ENCODE measurements around the gene FBXW9. TPM values are rescaled to one million over a fixed set of nuclear protein-coding genes. Genes with fewer than 3 reads are reported as not detected.
A peak's percentile ranks its signal among the peaks of the same experiment; 100 is the strongest.

FBXW9 gene
- total and polyA plus RNA-seq, 2 of the 4 experiments (the other 2 are of a cell fraction): 9.5 to 14.2 TPM

DNA sequence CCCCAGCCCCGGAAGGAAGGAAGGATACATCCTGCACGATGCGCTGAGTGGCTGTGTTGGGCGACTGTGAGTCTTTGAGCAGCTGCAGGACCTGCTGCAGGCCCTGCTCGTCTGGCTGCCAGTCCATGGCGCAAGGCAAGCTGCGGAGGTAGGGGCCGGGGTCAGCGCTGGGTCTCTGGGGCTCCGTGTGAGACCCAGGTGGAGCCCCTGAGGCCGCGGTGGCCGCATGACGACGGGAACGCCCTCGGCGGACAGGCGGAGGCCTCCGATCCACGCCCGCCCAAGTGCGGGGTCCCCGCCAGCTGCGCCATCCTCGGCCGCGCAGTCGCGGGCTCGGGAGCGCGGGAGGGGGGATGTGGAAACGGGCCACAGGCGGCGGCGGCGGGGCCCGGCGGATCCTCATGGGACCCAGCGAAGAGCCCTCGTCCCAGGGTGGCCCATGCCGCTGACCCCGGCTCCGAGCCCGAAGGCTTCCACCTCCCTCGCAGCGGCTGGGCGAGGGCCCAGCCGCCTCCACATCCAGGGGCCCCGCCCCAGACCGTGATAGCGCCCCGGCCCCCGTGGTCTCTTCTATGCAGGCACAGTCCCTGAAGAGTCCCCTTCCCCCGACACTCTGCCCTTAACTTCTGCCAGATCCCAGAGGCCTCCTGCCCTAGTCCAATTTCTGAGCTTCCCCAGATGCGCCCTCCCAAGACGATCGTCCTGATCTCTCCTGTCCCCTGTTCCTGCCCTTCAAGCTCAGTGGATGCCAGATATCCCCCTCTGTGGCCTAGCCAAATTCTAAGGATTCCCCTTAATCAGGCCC lies 24.6 kb upstream of the FBXW9 start:
- H4K91ac ChIP-seq (ENCODE audit: insufficient read depth, low read depth, low read length): peak overlapping the region; percentile 89
- H3K56ac ChIP-seq (ENCODE audit: extremely low read depth, insufficient read depth, low read length): peak overlapping the region; percentile 81; the same call in 1 of the 2 replicates
- H4K20me1 ChIP-seq (ENCODE audit: insufficient read depth, low read length): peaks cover 15% of the 10 kb centered on the region; the same call in 1 of the 2 replicates
- H2BK15ac ChIP-seq (ENCODE audit: low read depth, low read length): no peak overlapping the region
- H3K18ac ChIP-seq (ENCODE audit: low read depth, low read length): peak overlapping the region; percentile 42
- peaks cover 10% of the 10 kb centered on the region; the same call in 1 of the 2 replicates for H3K9me1 ChIP-seq (ENCODE audit: insufficient read depth, low read length)
- H3K36me3 ChIP-seq (ENCODE audit: control insufficient read depth, insufficient read depth, low read length): peaks cover 18% of the 10 kb centered on the region
- ATAC-seq (ENCODE audit: low read depth): peak; percentile 22
- POLR2A ChIA-PET (ENCODE audit: unreplicated experiment): no interaction called here
- dilution Hi-C loops (cut with HindIII; ENCODE audit: low sequenced_read_pairs, unreplicated experiment): no loop called here
- H2BK20ac ChIP-seq (ENCODE audit: low read depth, low read length): no peak overlapping the region
- no TSS peak for BruUV-seq (replicated peaks)
- in situ Hi-C loops (cut with MboI; ENCODE audit: low sequenced_read_pairs): no loop called here
- intact Hi-C loops (cut with micrococcal nuclease): no loop called here
- no peak for TF ChIP-seq RCOR1 (IDR thresholded peaks at IDR 0.05; ENCODE audit: insufficient replicate concordance, low read length)
- TF ChIP-seq, protein P1, sequence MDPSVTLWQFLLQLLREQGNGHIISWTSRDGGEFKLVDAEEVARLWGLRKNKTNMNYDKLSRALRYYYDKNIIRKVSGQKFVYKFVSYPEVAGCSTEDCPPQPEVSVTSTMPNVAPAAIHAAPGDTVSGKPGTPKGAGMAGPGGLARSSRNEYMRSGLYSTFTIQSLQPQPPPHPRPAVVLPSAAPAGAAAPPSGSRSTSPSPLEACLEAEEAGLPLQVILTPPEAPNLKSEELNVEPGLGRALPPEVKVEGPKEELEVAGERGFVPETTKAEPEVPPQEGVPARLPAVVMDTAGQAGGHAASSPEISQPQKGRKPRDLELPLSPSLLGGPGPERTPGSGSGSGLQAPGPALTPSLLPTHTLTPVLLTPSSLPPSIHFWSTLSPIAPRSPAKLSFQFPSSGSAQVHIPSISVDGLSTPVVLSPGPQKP (IDR thresholded peaks at IDR 0.05; ENCODE audit: borderline replicate concordance, low read depth, low read length): no peak
- H3K27me3 ChIP-seq (ENCODE audit: control insufficient read depth, insufficient read depth, low read length): no peaks in the 10 kb centered on the region
- peak overlapping the region; percentile 95 for H2BK5ac ChIP-seq (ENCODE audit: low read depth, low read length, poor library complexity, severe bottlenecking)
- peak overlapping the region; percentile 56 for H4K5ac ChIP-seq (ENCODE audit: low read depth, low read length)
- H2AFZ ChIP-seq (replicated peaks; ENCODE audit: low read length, poor library complexity): peak overlapping the region; percentile 93
- peak overlapping the region; percentile 87 for H2AK5ac ChIP-seq (ENCODE audit: low read depth, low read length)
- peak overlapping the region; percentile 50 for H2BK120ac ChIP-seq (ENCODE audit: low read depth, low read length)
- H3K4me2 ChIP-seq (ENCODE audit: low read depth, low read length): peak overlapping the region; percentile 99
- no peaks in the 10 kb centered on the region for H3K9me3 ChIP-seq (ENCODE audit: control insufficient read depth, insufficient read depth, low read length)
- CTCF ChIA-PET: interaction anchor here (2.2 kb wide), 1 partner anchor 12 kb away, joined by 8 read pairs; no protein-coding TSS in a partner anchor
- WGBS, 2 experiments (ENCODE audit: extremely low coverage in 2 of 2, insufficient read length in 1 of 2): 4% methylated on average over 29 of the region's 59 CpGs; no CpG with 5 or more reads in 1 of the 2 experiments
- peak overlapping the region; percentile 79 for H3K23ac ChIP-seq (ENCODE audit: low read depth, low read length)
- peak overlapping the region; percentile 100 for H2AK9ac ChIP-seq (replicated peaks; ENCODE audit: low read depth, low read length, poor library complexity)
- no peak for DNase-seq
- peak overlapping the region; percentile 92 for H3K9ac ChIP-seq (ENCODE audit: low read depth, low read length)
- H3K4me1 ChIP-seq (ENCODE audit: control insufficient read depth, insufficient read depth, low read length): peaks cover 4% of the 10 kb centered on the region
- H3K79me1 ChIP-seq (ENCODE audit: low read depth in 1 of 2, low read length in 2 of 2): peaks cover 22 to 65% of the 10 kb centered on the region in 2 experiments
- H3K27ac ChIP-seq (ENCODE audit: insufficient read depth, low read length): peak overlapping the region; percentile 85
- peak overlapping the region; percentile 91 for H3K4me3 ChIP-seq (ENCODE audit: insufficient read depth, low read depth, low read length)
- H3K14ac ChIP-seq (replicated peaks; ENCODE audit: low read depth, low read length): peak overlapping the region; percentile 94
- peak overlapping the region; percentile 77 to 95; a peak in 3 of 4 replicates for H4K8ac ChIP-seq (ENCODE audit: low read depth in 2 of 2, low read length in 2 of 2)
- H3K4ac ChIP-seq (ENCODE audit: low read depth, low read length): peak overlapping the region; percentile 96

Measured in IMR-90 (cell line).